ENCODE results near the gene AFF3. TPM values are rescaled to one million over a fixed set of nuclear protein-coding genes. Genes with fewer than 3 reads are reported as not detected.

The AFF3 gene
- total and polyA plus RNA-seq, 8 donors = 16.4 to 42.0 (median 21.4) TPM

DNA sequence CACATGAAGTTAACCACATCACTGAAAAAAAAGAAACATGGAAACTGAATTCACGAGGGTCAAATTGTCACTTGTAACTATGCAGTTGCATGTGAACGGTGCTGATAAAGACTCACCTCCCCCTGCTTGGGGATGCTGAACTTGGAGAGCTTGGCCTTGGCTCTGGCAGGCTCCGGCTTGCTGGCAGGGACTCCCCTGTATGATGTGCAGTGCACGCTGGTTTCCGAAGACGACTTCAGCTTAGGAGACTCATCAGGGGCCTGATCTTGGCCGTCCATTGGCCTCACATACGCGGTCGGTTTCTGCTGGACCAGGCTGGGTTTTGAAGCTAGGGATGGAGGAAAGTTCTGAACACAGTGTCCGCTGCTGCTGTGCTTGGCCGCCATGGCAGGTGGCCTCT is 135.9 kb downstream of the AFF3 start:
- H3K36me3 ChIP-seq = peaks cover 0 to 10% of the 10 kb centered on the region in 2 donors
- intact Hi-C loops (cut with DNase I) = no loop called here
- H3K4me1 ChIP-seq = peaks cover 0 to 15% of the 10 kb centered on the region in 2 donors
- H3K27ac ChIP-seq = no peak overlapping the region
- H3K9me3 ChIP-seq = no peaks in the 10 kb centered on the region
- TF ChIP-seq, protein P1, sequence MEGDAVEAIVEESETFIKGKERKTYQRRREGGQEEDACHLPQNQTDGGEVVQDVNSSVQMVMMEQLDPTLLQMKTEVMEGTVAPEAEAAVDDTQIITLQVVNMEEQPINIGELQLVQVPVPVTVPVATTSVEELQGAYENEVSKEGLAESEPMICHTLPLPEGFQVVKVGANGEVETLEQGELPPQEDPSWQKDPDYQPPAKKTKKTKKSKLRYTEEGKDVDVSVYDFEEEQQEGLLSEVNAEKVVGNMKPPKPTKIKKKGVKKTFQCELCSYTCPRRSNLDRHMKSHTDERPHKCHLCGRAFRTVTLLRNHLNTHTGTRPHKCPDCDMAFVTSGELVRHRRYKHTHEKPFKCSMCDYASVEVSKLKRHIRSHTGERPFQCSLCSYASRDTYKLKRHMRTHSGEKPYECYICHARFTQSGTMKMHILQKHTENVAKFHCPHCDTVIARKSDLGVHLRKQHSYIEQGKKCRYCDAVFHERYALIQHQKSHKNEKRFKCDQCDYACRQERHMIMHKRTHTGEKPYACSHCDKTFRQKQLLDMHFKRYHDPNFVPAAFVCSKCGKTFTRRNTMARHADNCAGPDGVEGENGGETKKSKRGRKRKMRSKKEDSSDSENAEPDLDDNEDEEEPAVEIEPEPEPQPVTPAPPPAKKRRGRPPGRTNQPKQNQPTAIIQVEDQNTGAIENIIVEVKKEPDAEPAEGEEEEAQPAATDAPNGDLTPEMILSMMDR (IDR thresholded peaks at IDR 0.05) = no peak
- ATAC-seq = no peak
- H3K4me3 ChIP-seq = no peak overlapping the region
- no peaks in the 10 kb centered on the region for H3K27me3 ChIP-seq
- no peak for DNase-seq

DNA sequence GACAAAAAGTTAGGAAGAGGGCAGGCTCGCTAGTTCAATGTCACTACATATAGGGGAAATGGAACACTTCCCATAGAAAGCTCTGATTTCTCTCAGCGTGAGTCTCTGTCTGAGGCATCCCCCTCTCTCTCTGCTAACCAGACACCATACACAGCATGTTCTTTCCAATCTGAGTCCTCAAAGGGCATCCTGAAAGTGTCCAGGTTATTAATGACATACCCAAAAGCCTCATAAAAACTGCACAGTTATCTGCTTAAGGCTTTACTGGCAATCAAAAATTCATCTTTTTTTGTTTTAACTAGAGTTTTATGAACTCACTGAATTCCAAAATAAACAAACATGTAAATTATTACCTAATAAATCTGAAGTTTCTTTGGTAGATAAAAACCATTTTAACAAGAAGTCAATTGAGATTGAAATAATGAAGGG is 137.4 kb downstream of the AFF3 start:
- Histone ChIP-seq H3K9me3 (no peaks in the 10 kb centered on the region), H3K27me3 (no peaks in the 10 kb centered on the region), H3K4me3 (no peak overlapping the region), H3K27ac (no peak overlapping the region), H3K36me3 (peaks cover 0 to 10% of the 10 kb centered on the region in 2 donors), H3K4me1 (peaks cover 0 to 13% of the 10 kb centered on the region in 2 donors)
- no peak for ATAC-seq
- DNase-seq = no peak
- intact Hi-C loops (cut with DNase I) = no loop called here
- TF ChIP-seq, protein P1 (IDR thresholded peaks at IDR 0.05) = no peak

DNA sequence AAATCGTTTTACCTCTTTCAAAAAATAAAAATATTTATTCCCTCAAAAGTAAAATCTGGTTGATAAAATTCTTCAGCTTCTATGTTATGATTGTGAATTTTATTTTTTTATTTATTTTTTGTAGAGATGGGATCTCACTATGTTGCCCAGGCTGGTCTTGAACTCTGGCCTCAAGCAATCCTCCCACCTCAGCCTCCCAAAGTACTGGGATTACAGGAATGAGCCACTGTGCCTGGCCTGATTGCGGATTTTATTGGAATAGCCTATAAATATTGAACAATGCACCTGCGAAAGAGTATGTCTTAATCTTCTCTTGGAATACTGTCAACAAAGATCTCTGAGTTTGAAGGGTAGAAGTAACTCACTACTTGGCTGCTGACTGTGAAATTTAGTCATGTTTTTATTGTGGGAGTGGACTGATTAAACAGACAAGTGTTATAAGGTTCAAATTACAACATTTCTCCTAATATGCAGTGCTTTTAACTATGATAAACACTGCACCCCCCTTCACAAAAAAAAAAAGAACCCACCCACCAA is 138.0 kb downstream of the AFF3 start:
- peaks cover 0 to 7% of the 10 kb centered on the region in 2 donors for H3K4me1 ChIP-seq

DNA sequence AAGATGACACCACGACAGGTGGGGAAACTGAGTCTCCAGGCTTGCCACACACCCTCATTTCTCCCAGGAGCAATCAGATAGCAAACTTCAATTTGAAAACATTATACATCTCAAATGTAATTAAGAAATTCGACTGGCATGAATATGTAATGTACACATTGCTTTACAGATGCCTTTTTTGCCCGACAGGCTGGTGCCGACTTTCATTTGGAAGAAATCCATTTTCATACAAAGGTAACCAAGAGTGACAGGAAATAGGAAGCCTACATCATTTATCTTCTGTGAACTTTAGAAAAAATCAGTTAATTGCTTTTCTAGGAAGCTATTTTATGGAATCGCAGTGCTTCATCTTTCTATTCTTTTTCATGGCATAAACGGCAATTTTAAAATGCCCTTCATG is 140.3 kb downstream of the AFF3 start:
- TF ChIP-seq, protein P1 (IDR thresholded peaks at IDR 0.05) = no peak
- no peaks in the 10 kb centered on the region for H3K27me3 ChIP-seq
- H3K4me1 ChIP-seq = no peaks in the 10 kb centered on the region
- no peak for ATAC-seq
- no peak overlapping the region for H3K4me3 ChIP-seq
- H3K36me3 ChIP-seq = peaks cover 0 to 7% of the 10 kb centered on the region in 2 donors
- no peak overlapping the region for H3K27ac ChIP-seq
- intact Hi-C loops (cut with DNase I) = no loop called here
- no peaks in the 10 kb centered on the region for H3K9me3 ChIP-seq
- DNase-seq = no peak

More for the DNA sequence above, 138.0 kb downstream of the AFF3 start:
- H3K36me3 ChIP-seq = peaks cover 0 to 10% of the 10 kb centered on the region in 2 donors
- no peak overlapping the region for H3K27ac ChIP-seq
- ATAC-seq = no peak
- intact Hi-C loops (cut with DNase I) = no loop called here
- no peak overlapping the region for H3K4me3 ChIP-seq
- no peak for DNase-seq
- H3K27me3 ChIP-seq = no peaks in the 10 kb centered on the region
- TF ChIP-seq, protein P1 (IDR thresholded peaks at IDR 0.05) = no peak
- no peaks in the 10 kb centered on the region for H3K9me3 ChIP-seq

DNA sequence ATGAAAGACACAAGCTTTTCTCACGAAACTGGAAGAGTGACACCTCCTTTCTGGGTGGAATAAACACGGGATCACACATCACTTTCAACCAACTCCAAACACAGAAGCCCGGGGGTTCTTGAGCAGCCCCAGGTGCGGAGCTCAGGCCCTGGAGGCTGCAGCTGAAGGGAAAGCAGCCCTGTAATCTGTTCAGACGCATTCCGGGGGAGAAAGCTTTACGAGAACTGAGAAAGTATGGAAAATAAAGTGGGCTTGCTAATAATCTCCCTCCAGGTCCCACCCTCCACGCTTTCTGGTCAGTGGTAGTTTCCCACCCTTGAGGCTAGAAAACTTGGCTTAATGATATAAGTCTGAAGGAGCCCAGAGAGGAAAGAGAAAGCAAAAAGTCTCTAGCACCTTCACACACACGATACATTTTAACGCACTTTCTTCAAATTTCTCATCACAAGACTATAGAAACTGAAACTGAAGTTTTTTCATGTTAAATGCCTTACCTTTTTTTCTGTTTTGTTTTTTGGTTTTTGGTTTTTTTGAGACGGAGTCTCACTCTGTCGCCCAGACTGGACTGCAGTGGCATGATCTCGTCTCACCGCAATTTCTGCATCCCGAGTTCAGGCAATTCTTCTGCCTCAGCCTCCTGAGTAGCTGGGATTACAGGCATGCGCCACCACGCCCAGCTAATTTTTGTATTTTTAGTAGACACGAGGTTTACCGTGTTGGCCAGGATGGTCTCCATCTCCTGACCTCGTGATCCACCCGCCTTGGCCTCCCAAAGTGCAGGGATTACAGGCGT is 141.3 kb downstream of the AFF3 start:
- TF ChIP-seq, protein P1 (IDR thresholded peaks at IDR 0.05) = no peak
- ATAC-seq (no peak), DNase-seq (no peak)
- H3K4me3 ChIP-seq = no peak overlapping the region
- no peaks in the 10 kb centered on the region for H3K9me3 ChIP-seq
- H3K36me3 ChIP-seq = no peaks in the 10 kb centered on the region
- no peaks in the 10 kb centered on the region for H3K27me3 ChIP-seq
- H3K4me1 ChIP-seq = no peaks in the 10 kb centered on the region
- H3K27ac ChIP-seq = no peak overlapping the region
- intact Hi-C loops (cut with DNase I) = no loop called here

Measured in left lung (tissue), 10 donors.